HCT116 (cell line): ENCODE results near the gene STK38L. TPM values are rescaled to one million over a fixed set of nuclear protein-coding genes. Genes with fewer than 3 reads are reported as not detected.
A peak's percentile ranks its signal among the peaks of the same experiment; 100 is the strongest.

Source experiments
- ATAC-seq: fragments of 200-7000 bp; cut with Tn5 transposase; 2 replicates; pipeline ENCODE4 v1.9.1; 2020; ENCODE audit warnings: mild to moderate bottlenecking, moderate library complexity
- BruUV-seq: library from RNA; stranded (reverse); fragments of 400-500 nt; replicated peaks from 2 replicates; lab custom pipeline; 2021; lab: Mats Ljungman, UMichigan
- CTCF ChIA-PET: fragments of 300-600 bp; sonication (Branson Sonifier 250); formaldehyde crosslinking; loops from one replicate; lab custom pipeline; 2021; ENCODE audit warnings: antibody characterized with exemption; lab: Charles Lee
- POLR2A ChIA-PET: fragments of 300-600, 350-600 bp; sonication (Branson Sonifier 250); formaldehyde crosslinking; loops from one replicate; lab custom pipeline; 2021; ENCODE audit warnings: antibody characterized with exemption; lab: Charles Lee
- RAD21 ChIA-PET, 2 experiments: fragments of 300-600 bp; sonication (Branson Sonifier 250); formaldehyde crosslinking; loops; one replicate each; lab custom pipeline; 2023; ENCODE audit warnings: low total read pairs in 2 of 2; ENCODE audit not compliant: uncharacterized antibody in 2 of 2, unreplicated experiment in 2 of 2, low non-redundant PET in 1 of 2; lab: Charles Lee
- DNase-seq: peaks from one replicate; pipeline ENCODE4 v3.0.0-alpha.2; 2010; ENCODE audit warnings: low read depth, low spot score
- H2AFZ ChIP-seq: fragments of 200-600 bp; shearing (Covaris generic), sonication (generic); 2 replicates; pipeline ENCODE4 v1.6.1; 2017; ENCODE audit warnings: low read depth, mixed run types, mixed read lengths, antibody characterized with exemption, low read length; ENCODE audit not compliant: poor library complexity, severe bottlenecking
- H3K27ac ChIP-seq: 2 replicates; pipeline ENCODE4 v1.5.1; 2012; ENCODE audit warnings: low read depth, low read length
- H3K27me3 ChIP-seq: fragments of 200-600 bp; sonication (generic); 2 replicates; pipeline ENCODE4 v1.6.1; 2016; ENCODE audit warnings: mixed run types, low read length, mixed read lengths; ENCODE audit not compliant: insufficient read depth
- H3K36me3 ChIP-seq, 2 experiments: fragments of 200-500 bp in 1 of 2; fragments of 200-600 bp in 1 of 2; sonication (Bioruptor generic) in 1 of 2; sonication (generic) in 1 of 2; 2 replicates each; pipeline versions ENCODE4 v1.5.1 to v1.6.1; 2014 to 2016; ENCODE audit warnings: low read length in 2 of 2, inconsistent platforms in 1 of 2, mixed read lengths in 1 of 2, mixed run types in 1 of 2; ENCODE audit not compliant: insufficient read depth in 2 of 2, control insufficient read depth in 1 of 2
- H3K4me1 ChIP-seq, 2 experiments: fragments of 200-600 bp in 1 of 2; sonication (generic) in 1 of 2; 2 replicates each; pipeline versions ENCODE4 v1.5.1 to v1.6.1; 2012 to 2017; ENCODE audit warnings: low read length in 2 of 2, inconsistent platforms in 1 of 2, mild to moderate bottlenecking in 1 of 2, mixed read lengths in 1 of 2, mixed run types in 1 of 2, moderate library complexity in 1 of 2; ENCODE audit not compliant: insufficient read depth in 2 of 2, control insufficient read depth in 1 of 2
- H3K4me2 ChIP-seq: fragments of 200-600 bp; sonication (generic); 2 replicates; pipeline ENCODE4 v1.6.1; 2017; ENCODE audit warnings: mixed run types, low read length, mixed read lengths
- H3K4me3 ChIP-seq, 2 experiments: fragments of 200-600 bp in 1 of 2; sonication (generic) in 1 of 2; replicated peaks in 1 of 2; 2 replicates each; pipeline ENCODE4 v1.5.1; 2011 to 2016; ENCODE audit warnings: low read length in 2 of 2, control low read depth in 1 of 2, low read depth in 1 of 2, mild to moderate bottlenecking in 1 of 2, mixed read lengths in 1 of 2, mixed run types in 1 of 2
- H3K79me2 ChIP-seq: fragments of 200-600 bp; sonication (generic); 2 replicates; pipeline ENCODE4 v1.6.1; 2017; ENCODE audit warnings: mild to moderate bottlenecking, mixed run types, low read length, moderate library complexity, mixed read lengths; ENCODE audit not compliant: insufficient read depth
- H3K9ac ChIP-seq: fragments of 200-600 bp; sonication (generic); 2 replicates; pipeline ENCODE4 v1.6.1; 2016; ENCODE audit warnings: low read length, mixed read lengths
- H3K9me2 ChIP-seq: fragments of 200-600 bp; sonication (generic), shearing (Covaris generic); 2 replicates; pipeline ENCODE4 v1.6.1; 2017; ENCODE audit warnings: mixed run types, mild to moderate bottlenecking, moderate library complexity; ENCODE audit not compliant: insufficient read depth
- H3K9me3 ChIP-seq, 2 experiments: fragments of 200-500 bp in 1 of 2; fragments of 200-600 bp in 1 of 2; sonication (Bioruptor generic) in 1 of 2; sonication (generic) in 1 of 2; 2 replicates each; pipeline ENCODE4 v1.6.1; 2014 to 2017; ENCODE audit warnings: low read length in 2 of 2, mixed read lengths in 2 of 2, inconsistent platforms in 1 of 2, low read depth in 1 of 2, mild to moderate bottlenecking in 1 of 2, mixed run types in 1 of 2, moderate library complexity in 1 of 2; ENCODE audit not compliant: control insufficient read depth in 1 of 2, insufficient read depth in 1 of 2
- H4K20me1 ChIP-seq: fragments of 200-600 bp; sonication (generic), shearing (Covaris generic); 2 replicates; pipeline ENCODE4 v1.6.1; 2017; ENCODE audit warnings: mixed run types, mild to moderate bottlenecking, moderate library complexity; ENCODE audit not compliant: insufficient read depth
- CBX3 ChIP-seq: IDR thresholded peaks from 2 replicates; pipeline ENCODE4 v1.6.1; 2012; ENCODE audit warnings: low read depth
- ELF1 ChIP-seq: IDR thresholded peaks from 2 replicates; pipeline ENCODE4 v1.6.1; 2012; ENCODE audit warnings: low read depth, borderline replicate concordance
- EZH2phosphoT487 ChIP-seq: fragments of 200-600 bp; IDR thresholded peaks from 2 replicates; pipeline ENCODE4 v1.6.1; 2018; ENCODE audit warnings: antibody characterized with exemption, borderline replicate concordance
- FOSL1 ChIP-seq: IDR thresholded peaks from 2 replicates; pipeline ENCODE4 v1.6.1; 2012; ENCODE audit warnings: low read depth
- POLR2A ChIP-seq: IDR thresholded peaks from 2 replicates; pipeline ENCODE4 v1.7.0; 2011; ENCODE audit warnings: borderline replicate concordance; ENCODE audit not compliant: insufficient read depth, insufficient read length; ENCODE audit errors: extremely low read depth
- POLR2AphosphoS5 ChIP-seq: IDR thresholded peaks from 2 replicates; pipeline ENCODE4 v1.6.1; 2011; ENCODE audit warnings: mild to moderate bottlenecking, low read depth, low read length, moderate library complexity
- SRF ChIP-seq: IDR thresholded peaks from 2 replicates; pipeline ENCODE4 v1.6.1; 2012; ENCODE audit warnings: low read depth
- TCF7L2 ChIP-seq: IDR thresholded peaks from 2 replicates; pipeline ENCODE4 v1.7.0; 2011; ENCODE audit warnings: borderline replicate concordance, inconsistent platforms; ENCODE audit not compliant: insufficient read depth, insufficient read length; ENCODE audit errors: extremely low read depth
- YY1 ChIP-seq: IDR thresholded peaks from 2 replicates; pipeline ENCODE4 v1.6.1; 2011; ENCODE audit warnings: low read length, low read depth, moderate library complexity, mild to moderate bottlenecking; ENCODE audit not compliant: insufficient replicate concordance; ENCODE audit errors: extremely low read depth
- ZFX ChIP-seq: fragments of 450-650 bp; IDR thresholded peaks from 2 replicates; pipeline ENCODE4 v1.6.1; 2017
- intact Hi-C: fragments of 100-400 bp; cut with micrococcal nuclease; formaldehyde crosslinking; loops from 2 replicates; pipeline ENCODE4 v1.10.0; 2022
- total RNA-seq: library from RNA; stranded (reverse); gene quantifications from one replicate; pipeline ENCODE4 v1.2.1, GENCODE V29; 2021; ENCODE audit not compliant: unreplicated experiment
- TF ChIP-seq, protein P1 (sequence below): IDR thresholded peaks from 2 replicates; pipeline ENCODE4 v1.6.1; 2011; ENCODE audit warnings: mild to moderate bottlenecking, low read length, moderate library complexity; ENCODE audit not compliant: insufficient replicate concordance; ENCODE audit errors: extremely low read depth
- TF ChIP-seq, protein P2 (sequence below), 3 experiments: fragments of 200-600 bp in 1 of 3; sonication (generic) in 1 of 3; IDR thresholded peaks in 2 of 3; conservative IDR thresholded peaks in 1 of 3; 2 replicates each; pipeline ENCODE4 v1.5.1; 2012 to 2017; ENCODE audit warnings: low read depth in 2 of 3, low read length in 2 of 3, antibody characterized with exemption in 1 of 3, borderline replicate concordance in 1 of 3, control low read depth in 1 of 3, mild to moderate bottlenecking in 1 of 3, mixed read lengths in 1 of 3, mixed run types in 1 of 3, moderate library complexity in 1 of 3; ENCODE audit not compliant: insufficient read depth in 1 of 3
- TF ChIP-seq, protein P3 (sequence below): IDR thresholded peaks from 2 replicates; pipeline ENCODE4 v1.6.1; 2012
- TF ChIP-seq, protein P4 (sequence below): IDR thresholded peaks from 2 replicates; pipeline ENCODE4 v1.6.1; 2012

The STK38L gene
- total RNA-seq, 1 experiment from 2014 or later: 23.9 TPM

DNA sequence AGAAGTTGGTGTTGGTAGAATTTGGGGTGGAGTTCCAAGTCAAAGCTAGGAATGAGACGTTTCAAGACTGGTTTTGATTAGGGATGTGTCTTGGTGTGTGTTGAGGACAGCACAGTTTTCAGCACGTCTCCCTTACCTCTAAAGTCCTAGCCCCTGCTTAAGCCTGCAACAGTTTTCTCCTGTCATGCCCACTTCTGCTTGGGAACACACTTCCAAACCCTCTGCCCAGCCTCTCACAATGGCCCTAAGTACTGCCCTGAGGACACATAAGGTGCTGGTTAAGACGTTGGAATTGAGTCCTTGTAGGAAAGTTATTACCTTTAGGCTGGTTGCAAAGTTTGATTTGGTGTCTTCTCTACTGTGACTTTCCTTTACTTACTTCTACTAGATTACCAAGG lies 87.8 kb downstream of the STK38L start:
- ChIA-PET POLR2A (no interaction called here), RAD21 (no interaction called here), CTCF (interaction anchor here (0.9 to 1.1 kb wide), 2 partner anchors 26 to 316 kb away, joined by 3 to 5 read pairs; no protein-coding TSS in a partner anchor)
- DNase-seq (no peak), ATAC-seq (peak; percentile 6; the same call in 1 of the 2 replicates)
- Histone ChIP-seq H3K79me2 (peaks cover 14% of the 10 kb centered on the region), H3K4me1 (peaks cover 15 to 31% of the 10 kb centered on the region in 2 experiments), H3K9me3 (no peaks in the 10 kb centered on the region), H3K4me2 (peak overlapping the region; percentile 95), H3K36me3 (no peaks in the 10 kb centered on the region), H3K27me3 (no peaks in the 10 kb centered on the region), H3K9me2 (no peaks in the 10 kb centered on the region), H2AFZ (peak overlapping the region; percentile 74), H3K27ac (peak overlapping the region; percentile 55), H4K20me1 (no peaks in the 10 kb centered on the region), H3K4me3 (peak overlapping the region; percentile 61 to 78), H3K9ac (peak overlapping the region; percentile 70)
- TF ChIP-seq POLR2A (no peak), POLR2AphosphoS5 (no peak), ELF1 (no peak), FOSL1 (no peak), YY1 (no peak), EZH2phosphoT487 (no peak), TCF7L2 (no peak), SRF (no peak), ZFX (no peak), CBX3 (no peak)
- TF ChIP-seq, protein P1, sequence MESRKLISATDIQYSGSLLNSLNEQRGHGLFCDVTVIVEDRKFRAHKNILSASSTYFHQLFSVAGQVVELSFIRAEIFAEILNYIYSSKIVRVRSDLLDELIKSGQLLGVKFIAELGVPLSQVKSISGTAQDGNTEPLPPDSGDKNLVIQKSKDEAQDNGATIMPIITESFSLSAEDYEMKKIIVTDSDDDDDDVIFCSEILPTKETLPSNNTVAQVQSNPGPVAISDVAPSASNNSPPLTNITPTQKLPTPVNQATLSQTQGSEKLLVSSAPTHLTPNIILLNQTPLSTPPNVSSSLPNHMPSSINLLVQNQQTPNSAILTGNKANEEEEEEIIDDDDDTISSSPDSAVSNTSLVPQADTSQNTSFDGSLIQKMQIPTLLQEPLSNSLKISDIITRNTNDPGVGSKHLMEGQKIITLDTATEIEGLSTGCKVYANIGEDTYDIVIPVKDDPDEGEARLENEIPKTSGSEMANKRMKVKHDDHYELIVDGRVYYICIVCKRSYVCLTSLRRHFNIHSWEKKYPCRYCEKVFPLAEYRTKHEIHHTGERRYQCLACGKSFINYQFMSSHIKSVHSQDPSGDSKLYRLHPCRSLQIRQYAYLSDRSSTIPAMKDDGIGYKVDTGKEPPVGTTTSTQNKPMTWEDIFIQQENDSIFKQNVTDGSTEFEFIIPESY: no peak
- TF ChIP-seq, protein P2, sequence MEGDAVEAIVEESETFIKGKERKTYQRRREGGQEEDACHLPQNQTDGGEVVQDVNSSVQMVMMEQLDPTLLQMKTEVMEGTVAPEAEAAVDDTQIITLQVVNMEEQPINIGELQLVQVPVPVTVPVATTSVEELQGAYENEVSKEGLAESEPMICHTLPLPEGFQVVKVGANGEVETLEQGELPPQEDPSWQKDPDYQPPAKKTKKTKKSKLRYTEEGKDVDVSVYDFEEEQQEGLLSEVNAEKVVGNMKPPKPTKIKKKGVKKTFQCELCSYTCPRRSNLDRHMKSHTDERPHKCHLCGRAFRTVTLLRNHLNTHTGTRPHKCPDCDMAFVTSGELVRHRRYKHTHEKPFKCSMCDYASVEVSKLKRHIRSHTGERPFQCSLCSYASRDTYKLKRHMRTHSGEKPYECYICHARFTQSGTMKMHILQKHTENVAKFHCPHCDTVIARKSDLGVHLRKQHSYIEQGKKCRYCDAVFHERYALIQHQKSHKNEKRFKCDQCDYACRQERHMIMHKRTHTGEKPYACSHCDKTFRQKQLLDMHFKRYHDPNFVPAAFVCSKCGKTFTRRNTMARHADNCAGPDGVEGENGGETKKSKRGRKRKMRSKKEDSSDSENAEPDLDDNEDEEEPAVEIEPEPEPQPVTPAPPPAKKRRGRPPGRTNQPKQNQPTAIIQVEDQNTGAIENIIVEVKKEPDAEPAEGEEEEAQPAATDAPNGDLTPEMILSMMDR (IDR thresholded peaks at IDR 0.05 in 2 of 3, conservative IDR thresholded peaks at IDR 0.05 in 1 of 3; ENCODE audit: borderline replicate concordance in 1 of 3, insufficient read depth in 1 of 3, low read depth in 2 of 3, low read length in 2 of 3): no peak
- TF ChIP-seq, protein P3, sequence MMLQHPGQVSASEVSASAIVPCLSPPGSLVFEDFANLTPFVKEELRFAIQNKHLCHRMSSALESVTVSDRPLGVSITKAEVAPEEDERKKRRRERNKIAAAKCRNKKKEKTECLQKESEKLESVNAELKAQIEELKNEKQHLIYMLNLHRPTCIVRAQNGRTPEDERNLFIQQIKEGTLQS: no peak
- TF ChIP-seq, protein P4, sequence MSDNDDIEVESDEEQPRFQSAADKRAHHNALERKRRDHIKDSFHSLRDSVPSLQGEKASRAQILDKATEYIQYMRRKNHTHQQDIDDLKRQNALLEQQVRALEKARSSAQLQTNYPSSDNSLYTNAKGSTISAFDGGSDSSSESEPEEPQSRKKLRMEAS: no peak
- intact Hi-C loops: no loop called here
- BruUV-seq: TSS peak; percentile 72
